Measurements from ENCODE around the gene ADAMTSL2.

Gene ADAMTSL2

GRCh38 chr9:133609311-133610098, 75.0 kb downstream of the ADAMTSL2 start, which contains the start of gene FAM163B:
FAM163B (minus strand) TSS chr9:133609389; CDS start chr9:133580223, 29,166 bp downstream.
- DNase-seq, result no peak

DNA sequence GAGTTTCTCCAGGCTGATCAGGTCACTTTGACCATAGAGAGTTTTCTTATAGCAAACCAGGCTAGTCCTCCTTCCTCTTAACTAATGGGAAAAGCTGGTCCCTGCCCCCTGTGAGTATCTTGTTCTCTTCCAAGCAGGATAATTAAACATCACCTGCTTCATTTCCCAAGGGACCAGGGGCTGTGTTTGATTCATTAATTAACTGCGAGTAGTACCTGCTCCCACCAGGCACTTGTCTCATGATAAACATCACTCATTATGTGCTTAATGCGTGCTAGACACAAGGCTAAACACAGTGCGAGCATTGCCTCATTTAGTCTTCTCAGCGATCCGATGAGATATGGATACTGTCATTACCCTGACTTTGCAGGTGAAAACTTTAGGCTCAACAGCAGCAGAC, 76.3 kb downstream of the ADAMTSL2 start:
- DNase-seq, result peak; percentile 88

- DNase-seq, result no peak
These were observed 77.5 kb downstream of the ADAMTSL2 start for GRCh38 chr9:133612051-133612450.

DNA sequence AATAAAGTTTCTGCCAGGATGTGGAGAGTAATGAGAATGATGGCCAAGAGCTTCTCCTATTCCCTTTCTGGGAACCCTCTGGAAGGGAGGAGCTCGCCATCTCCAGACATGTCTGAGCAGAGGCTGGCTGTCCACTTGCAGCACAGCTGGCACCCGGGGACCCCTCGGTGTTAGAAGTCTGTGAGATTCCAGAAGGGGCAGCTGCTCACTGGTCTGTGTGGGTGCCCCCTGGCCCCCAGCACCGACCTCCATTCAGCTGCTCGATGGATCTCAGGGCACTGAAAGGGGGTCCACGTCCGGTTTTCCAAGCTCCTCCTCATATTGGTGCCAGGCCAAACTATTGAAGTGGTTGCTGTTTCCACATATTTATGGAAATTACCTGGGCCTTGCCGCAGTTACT, 78.3 kb downstream of the ADAMTSL2 start:
- no peak for DNase-seq

DNA sequence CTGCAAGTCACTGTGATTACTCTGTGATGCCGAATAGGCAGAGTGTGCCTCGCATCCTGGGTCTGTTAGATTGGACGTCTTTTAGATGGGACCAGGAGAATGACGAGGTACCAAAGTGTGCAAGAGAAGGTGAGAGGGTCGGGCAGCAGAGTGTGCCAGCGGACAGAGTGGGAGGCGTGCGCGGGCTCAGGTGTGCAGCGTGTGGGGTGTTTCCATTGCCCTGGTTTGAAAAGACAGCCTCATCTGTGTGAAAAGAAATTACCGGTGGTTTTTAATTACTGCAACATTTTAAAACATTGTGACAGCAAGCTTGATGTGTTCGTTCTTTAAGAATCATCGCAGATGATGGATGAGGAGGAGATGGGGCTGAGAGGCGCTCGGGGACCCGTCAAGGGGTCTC, 78.9 kb downstream of the ADAMTSL2 start:
- DNase-seq, result no peak

- DNase-seq, result no peak
These were observed 79.6 kb downstream of the ADAMTSL2 start for GRCh38 chr9:133614056-133614455.

- DNase-seq, result no peak
These were observed 80.2 kb downstream of the ADAMTSL2 start for GRCh38 chr9:133614678-133615077.

DNA sequence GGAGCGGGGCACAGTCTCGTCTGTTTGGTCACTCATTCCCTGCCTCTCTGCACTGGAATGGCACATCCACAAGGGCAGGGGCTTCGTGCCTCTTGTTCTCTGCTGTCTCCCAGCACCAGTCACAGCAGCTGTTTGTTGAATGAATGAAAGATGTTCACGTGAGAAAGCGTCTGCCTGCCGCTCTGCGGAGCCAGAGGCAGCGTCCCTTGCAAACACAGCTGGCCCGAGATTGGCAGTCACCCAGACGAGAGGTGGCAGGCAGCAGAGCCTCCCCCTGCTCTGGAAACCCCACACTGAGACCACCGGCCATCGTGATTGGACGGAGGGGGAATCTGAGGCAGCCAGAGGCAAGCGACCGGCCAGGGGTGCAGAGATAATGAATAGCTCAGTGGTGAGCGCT, 80.7 kb downstream of the ADAMTSL2 start:
- no peak for DNase-seq

- no peak for DNase-seq
These were observed 81.2 kb downstream of the ADAMTSL2 start for GRCh38 chr9:133615606-133616188.

GRCh38 chr9:133616643-133617405, 82.3 kb downstream of the ADAMTSL2 start:
- DNase-seq, result no peak

DNA sequence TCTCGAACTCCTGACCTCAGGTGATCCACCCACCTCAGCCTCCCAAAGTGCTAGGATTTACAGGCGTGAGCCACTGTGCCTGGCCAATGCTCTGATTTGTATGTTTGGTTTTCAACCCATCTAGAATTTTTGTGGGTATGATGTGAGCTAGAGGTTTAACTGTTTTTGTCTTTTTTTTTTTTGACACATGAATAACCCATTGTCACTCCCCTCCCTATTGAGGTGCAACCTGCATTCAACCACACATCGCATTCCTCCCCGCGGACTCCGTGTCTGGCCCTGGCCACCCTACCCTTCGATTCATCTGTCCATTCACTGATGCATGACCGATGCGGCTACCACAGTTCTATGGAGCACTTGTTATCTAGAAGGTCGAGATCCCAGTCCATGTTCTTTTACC, 84.2 kb downstream of the ADAMTSL2 start:
- no peak for DNase-seq

DNA sequence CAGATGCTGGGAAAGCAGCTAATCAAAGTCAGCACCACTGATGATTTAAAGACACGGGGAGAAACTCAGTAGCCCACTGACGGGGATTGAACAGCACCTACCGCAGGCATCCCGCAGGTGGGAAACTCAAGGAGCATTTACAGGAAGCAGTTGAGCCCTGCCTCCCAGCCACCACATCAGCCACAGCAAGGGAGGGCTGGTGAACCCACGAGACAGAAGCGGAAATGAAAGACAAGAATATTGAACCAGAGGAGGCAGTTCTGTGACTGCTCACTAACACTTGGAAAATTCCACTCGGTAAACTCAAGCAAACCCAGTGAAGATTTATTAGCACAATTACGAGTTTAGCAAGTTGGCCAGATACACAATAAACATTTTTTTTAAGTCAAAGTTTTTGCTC, 85.3 kb downstream of the ADAMTSL2 start:
- DNase-seq, result no peak

GRCh38 chr9:133621725-133622267, 87.3 kb downstream of the ADAMTSL2 start:
- no peak for DNase-seq

DNA sequence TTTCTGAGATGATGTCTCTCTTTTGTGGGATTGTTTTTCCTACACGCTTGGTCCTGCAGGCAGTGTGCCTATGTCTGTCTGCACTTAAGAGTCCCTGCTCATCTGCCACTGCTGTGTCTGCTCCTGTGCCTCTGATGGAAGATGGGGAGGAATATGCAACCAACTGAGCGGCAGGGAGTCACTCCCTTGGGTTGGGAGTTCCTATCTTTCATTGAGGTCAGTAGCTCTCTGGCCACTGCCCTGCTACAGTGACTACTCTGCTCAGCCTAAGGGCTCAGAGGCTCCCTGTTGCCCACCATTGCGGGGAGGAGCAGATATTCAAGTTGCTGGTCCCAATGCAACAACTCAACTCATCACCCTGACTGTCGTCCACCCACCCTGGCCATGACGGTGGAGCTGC, 88.1 kb downstream of the ADAMTSL2 start:
- no peak for DNase-seq
